Jurkat, Clone E6-1 (cell line): ENCODE results near the gene DNAH9. TPM values are rescaled to one million over a fixed set of nuclear protein-coding genes. Genes with fewer than 3 reads are reported as not detected.

Experiments
- DNase-seq: peaks from one replicate; pipeline ENCODE4 v3.0.0-alpha.2; 2011; ENCODE audit warnings: low read depth, low spot score
- H3K4me3 ChIP-seq: 2 replicates; pipeline ENCODE4 v1.5.1; 2011; ENCODE audit warnings: mild to moderate bottlenecking, low read length, control low read depth, moderate library complexity
- polyA plus RNA-seq: library from polyadenylated mRNA; unstranded; fragments of >200 nt; gene quantifications from one replicate; pipeline ENCODE4 v1.2.1, GENCODE V29; 2012; ENCODE audit warnings: missing spikeins; ENCODE audit not compliant: insufficient read length, insufficient read depth

Gene DNAH9, protein sequence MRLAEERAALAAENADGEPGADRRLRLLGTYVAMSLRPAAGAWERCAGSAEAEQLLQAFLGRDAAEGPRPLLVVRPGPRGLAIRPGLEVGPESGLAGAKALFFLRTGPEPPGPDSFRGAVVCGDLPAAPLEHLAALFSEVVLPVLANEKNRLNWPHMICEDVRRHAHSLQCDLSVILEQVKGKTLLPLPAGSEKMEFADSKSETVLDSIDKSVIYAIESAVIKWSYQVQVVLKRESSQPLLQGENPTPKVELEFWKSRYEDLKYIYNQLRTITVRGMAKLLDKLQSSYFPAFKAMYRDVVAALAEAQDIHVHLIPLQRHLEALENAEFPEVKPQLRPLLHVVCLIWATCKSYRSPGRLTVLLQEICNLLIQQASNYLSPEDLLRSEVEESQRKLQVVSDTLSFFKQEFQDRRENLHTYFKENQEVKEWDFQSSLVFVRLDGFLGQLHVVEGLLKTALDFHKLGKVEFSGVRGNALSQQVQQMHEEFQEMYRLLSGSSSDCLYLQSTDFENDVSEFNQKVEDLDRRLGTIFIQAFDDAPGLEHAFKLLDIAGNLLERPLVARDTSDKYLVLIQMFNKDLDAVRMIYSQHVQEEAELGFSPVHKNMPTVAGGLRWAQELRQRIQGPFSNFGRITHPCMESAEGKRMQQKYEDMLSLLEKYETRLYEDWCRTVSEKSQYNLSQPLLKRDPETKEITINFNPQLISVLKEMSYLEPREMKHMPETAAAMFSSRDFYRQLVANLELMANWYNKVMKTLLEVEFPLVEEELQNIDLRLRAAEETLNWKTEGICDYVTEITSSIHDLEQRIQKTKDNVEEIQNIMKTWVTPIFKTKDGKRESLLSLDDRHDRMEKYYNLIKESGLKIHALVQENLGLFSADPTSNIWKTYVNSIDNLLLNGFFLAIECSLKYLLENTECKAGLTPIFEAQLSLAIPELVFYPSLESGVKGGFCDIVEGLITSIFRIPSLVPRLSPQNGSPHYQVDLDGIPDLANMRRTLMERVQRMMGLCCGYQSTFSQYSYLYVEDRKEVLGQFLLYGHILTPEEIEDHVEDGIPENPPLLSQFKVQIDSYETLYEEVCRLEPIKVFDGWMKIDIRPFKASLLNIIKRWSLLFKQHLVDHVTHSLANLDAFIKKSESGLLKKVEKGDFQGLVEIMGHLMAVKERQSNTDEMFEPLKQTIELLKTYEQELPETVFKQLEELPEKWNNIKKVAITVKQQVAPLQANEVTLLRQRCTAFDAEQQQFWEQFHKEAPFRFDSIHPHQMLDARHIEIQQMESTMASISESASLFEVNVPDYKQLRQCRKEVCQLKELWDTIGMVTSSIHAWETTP (N-terminal part only)
- polyA plus RNA-seq: not detected

DNA sequence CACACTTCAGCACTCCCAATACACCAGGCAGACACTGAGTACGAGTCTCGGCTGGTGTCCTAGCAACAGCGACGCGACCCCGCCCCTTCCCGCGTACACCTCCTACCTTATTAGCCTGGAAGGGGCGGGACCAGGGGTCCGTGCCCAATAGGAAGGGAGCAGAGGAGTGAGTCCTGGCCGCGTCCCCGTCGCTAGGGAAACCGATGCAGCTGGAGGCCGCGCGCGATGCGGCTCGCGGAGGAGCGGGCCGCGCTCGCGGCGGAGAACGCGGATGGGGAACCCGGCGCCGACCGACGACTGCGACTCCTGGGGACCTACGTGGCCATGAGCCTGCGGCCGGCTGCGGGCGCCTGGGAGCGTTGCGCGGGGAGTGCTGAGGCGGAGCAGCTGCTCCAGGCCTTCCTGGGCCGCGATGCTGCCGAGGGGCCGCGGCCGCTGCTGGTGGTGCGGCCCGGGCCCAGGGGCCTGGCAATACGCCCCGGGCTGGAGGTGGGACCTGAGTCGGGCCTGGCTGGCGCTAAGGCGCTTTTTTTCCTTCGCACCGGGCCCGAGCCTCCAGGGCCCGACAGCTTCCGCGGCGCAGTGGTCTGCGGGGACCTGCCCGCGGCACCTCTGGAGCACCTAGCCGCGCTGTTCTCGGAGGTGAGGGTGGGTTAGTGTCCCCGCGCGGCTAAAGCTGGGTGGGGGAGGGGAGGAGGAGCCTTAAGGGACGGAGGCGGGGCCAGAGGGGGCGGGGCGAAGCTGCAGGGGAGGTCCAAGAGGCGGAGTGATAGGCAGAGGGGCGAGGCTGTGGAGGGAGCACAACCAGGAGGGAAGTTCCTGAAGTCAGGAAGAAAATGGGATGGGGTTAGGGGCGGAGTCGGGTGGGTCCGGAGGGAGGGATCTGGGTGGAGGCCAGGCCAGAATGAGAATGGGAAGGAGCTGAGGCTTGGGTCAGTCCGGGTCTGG lies at the start of gene DNAH9:
Gene DNAH9, plus strand, starts transcription at position 197 of the 948 bp plus-strand sequence. Its CDS starts 29 bp downstream, at position 226.
- no peak within 1 kb of the TSS for H3K4me3 ChIP-seq

DNA sequence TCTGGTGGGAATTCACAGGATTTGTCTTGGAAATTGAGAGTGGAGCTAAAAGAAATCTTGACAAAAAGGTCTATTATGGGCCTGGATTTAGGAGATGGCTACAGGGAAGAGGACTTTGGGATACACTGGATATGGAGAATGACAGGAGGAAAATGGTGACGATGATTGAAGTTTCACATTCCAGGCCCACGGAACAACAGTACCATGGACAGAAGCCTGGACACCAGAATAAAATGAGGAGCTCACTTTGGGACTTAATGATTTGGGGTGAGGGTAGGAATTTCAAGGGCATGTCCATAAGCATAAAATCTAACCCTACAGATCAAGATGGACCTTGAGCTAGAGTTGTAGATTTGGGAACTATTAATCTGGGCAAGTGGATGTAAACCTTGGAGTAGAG lies 47.8 kb upstream of the DNAH9 start:
- H3K4me3 ChIP-seq: no peak overlapping the region
- no peak for DNase-seq

More for the DNA sequence above, at the start of gene DNAH9:
- DNase-seq: no peak

DNA sequence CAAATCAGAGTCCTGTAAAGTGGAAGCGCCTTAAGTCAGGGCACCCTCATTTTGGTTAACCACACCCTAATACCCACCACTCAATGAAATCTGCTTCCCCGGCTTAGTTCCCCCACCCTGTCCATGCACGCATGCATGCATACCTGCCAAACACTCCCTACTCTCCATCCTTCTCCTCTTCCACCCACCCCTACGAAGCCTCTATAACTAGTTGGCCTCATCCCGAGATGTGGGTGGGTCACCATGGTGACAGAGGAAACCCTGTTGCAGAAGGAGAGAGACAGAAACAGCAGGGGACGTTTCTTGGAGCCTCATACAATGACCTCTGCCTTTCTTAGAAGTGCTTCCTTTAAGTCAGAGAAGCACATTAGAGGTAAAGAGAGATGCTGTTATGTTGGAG lies 46.8 kb upstream of the DNAH9 start:
- DNase-seq: no peak
- no peak overlapping the region for H3K4me3 ChIP-seq

DNA sequence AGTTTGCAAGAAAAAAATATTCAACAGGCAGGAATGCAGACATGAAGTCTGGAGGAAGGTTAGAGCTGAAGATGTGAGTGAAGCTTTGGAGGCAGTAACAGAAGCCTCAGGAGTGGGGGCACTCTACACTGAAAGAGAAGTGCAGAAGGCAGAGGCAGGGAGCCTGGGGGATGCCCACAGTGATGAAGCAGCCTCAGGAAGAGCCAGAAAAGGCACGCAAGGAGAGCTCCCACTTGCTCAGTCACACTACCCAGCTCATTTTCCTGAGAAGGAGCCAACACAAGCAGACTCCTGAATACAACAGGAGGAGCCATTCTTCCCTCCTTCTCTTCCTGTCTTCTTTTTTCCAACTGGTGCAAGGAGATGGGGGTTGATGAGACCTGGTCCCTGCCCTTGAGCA lies 45.1 kb upstream of the DNAH9 start:
- H3K4me3 ChIP-seq: no peak overlapping the region
- DNase-seq: no peak

DNA sequence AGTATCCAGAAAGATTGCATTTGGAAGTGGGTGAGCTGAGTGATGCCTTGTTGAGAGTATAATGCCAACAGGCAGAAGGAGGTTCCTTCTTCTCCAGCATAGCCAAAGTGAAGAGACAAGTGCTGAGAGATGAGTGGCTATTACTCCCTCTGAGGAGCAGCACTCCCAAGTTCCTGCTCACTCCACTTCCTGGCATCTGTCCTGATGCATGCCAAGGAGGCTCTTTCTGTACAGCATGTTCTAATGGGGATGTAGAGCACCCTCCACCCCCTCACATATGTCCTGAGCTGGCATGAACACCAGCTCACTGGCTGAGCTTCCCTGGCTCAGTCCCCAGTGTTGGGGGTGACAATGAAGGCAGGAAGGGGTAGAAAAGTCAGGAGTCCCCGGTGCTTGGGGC lies 44.2 kb upstream of the DNAH9 start:
- H3K4me3 ChIP-seq: no peak overlapping the region
- no peak for DNase-seq

DNA sequence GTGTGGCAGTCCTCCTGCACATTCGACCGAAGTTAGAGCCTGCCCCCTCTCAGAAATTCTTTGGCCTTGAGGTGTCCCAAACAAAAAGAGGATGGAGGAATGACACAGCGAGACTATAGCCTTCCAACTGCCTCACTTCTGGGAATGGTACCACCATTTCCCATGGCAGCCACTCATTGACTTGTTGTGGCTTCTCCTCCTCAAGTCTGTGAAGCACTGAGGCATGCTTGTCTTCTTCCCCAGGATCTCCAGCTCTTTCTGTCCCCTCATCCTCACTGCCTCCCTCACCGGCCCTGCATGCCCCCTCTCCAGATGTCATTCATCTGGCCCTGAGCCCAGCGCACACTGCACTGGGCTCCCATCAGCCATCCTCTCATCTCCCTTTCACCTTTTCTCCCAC lies 43.7 kb upstream of the DNAH9 start:
- no peak for DNase-seq
- no peak overlapping the region for H3K4me3 ChIP-seq

DNA sequence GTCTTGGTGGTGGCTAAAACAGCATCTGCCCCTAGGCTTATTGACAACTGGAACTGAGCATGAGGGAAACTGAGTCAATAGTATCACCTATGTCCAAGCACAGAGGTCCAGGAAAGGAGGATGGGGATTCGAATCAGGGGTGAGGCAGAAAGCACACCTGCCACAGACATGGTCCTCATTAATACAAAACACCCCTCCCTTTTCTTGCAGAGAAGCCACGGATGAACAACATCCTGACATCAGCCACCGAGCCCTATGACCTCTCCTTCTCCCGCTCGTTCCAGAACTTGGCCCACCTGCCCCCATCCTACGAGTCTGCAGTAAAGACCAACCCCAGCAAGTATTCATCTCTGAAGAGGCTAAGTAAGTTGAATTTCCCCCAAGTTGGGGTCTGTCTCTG lies 42.7 kb upstream of the DNAH9 start:
- no peak for DNase-seq
- no peak overlapping the region for H3K4me3 ChIP-seq

DNA sequence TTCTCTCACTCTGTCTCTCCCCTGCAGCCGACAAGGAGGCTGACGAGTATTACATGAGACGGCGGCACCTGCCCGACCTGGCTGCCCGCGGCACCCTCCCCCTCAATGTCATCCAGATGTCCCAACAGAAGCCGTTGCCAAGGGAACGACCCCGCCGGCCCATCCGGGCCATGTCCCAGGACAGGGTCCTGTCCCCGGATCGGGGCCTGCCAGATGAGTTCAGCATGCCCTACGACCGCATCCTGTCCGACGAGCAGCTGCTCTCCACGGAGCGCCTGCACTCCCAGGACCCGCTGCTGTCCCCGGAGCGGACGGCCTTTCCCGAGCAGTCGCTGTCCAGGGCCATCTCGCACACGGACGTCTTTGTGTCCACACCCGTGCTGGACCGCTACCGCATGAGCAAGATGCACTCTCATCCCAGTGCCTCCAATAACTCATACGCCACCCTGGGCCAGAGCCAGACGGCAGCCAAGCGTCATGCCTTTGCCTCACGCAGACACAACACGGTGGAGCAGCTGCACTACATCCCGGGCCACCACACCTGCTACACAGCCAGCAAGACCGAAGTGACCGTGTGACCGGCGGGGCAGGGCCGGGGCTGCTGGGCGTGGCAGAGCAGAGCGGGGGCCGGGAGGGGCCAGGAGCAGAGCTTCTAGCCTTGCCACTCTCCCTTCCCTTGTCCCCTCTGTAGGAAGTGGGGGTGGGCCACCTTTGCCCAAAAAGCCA lies 40.4 kb upstream of the DNAH9 start:
- no peak overlapping the region for H3K4me3 ChIP-seq
- no peak for DNase-seq

DNA sequence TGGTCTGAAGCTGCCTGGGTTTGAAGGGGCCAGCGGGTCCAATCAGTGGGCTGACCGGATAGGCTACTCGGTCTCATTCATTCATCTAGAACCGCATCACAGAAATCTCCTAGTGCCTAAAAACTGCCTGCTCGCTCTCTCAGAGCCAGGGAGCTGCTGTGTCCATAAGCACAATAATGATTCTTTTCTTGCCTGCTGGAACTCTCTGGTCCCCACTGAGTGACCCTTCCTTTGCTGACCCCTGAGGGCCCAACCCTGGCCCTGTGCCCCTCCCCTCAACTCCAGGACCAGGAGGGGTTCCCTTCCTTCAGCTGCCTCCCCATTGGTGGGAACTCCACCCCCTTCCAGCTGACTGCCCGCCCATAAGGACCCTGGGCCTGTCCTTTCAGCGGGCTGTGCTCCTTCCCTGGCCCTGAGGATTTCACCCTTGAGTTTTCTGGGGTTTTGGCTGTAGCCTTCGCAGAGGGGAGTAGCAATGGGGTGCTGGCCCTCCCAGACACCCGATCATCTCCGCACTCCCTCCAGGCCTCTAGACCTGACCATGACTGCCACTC lies 39.5 kb upstream of the DNAH9 start:
- DNase-seq: no peak
- no peak overlapping the region for H3K4me3 ChIP-seq

DNA sequence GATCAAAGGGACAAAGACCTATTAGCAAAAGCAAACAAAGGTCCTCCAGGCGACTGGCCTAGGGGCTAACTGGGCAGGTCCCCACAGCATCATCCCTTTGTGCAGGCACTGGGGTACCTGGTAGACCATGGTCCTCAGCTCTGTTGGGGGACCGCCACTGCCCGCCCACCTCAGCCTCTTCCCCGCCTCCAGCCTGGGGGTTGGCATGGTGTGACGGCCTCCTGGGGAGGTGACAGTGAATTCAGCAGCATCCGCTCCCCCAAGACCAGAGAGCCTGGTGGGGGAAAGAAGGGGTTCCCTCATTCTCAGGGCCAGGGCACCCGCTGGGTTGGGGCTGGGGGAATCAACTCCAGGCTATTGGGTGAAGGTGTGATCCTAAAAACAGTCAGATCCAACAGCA lies 38.7 kb upstream of the DNAH9 start:
- DNase-seq: no peak
- no peak overlapping the region for H3K4me3 ChIP-seq

DNA sequence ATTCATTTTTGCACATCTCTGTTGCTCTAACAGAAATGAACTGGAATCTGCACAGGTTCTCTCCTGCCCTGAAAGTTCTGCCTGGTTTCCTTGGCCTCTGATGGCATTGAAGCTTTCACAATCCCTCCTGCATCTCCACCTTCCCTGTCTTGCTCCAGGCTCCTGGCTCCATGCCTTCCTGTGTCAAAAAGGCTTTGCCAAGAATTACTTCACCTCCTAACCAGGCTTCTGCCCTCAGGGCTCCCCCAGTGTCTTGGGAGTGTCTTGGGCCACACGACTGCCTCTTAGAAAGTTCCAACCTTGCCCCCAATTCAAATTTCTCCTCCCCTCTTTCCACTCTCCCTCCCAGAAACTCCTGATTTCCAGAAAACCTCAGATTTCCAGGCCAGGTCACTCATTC lies 37.0 kb upstream of the DNAH9 start:
- DNase-seq: no peak
- H3K4me3 ChIP-seq: no peak overlapping the region

DNA sequence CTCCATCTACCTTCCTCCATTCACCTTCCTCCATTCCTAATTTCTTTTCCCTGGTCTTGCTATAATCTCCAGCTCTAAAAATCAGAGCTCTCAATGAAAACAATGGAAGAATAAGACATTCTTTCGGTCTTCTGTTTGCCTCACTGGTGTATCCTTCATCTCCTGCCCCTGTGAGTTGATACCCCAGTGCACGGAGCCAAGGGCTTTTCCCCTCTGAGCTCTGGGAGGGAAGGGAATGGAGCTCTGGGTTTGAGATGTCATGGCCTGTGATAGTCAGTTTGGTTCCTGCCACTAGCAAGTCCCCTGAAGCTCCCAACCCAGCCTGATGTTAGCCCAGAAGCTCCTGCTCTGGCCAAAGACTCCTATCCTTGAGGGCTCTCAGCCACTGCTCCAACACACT lies 36.6 kb upstream of the DNAH9 start:
- DNase-seq: no peak
- H3K4me3 ChIP-seq: no peak overlapping the region

DNA sequence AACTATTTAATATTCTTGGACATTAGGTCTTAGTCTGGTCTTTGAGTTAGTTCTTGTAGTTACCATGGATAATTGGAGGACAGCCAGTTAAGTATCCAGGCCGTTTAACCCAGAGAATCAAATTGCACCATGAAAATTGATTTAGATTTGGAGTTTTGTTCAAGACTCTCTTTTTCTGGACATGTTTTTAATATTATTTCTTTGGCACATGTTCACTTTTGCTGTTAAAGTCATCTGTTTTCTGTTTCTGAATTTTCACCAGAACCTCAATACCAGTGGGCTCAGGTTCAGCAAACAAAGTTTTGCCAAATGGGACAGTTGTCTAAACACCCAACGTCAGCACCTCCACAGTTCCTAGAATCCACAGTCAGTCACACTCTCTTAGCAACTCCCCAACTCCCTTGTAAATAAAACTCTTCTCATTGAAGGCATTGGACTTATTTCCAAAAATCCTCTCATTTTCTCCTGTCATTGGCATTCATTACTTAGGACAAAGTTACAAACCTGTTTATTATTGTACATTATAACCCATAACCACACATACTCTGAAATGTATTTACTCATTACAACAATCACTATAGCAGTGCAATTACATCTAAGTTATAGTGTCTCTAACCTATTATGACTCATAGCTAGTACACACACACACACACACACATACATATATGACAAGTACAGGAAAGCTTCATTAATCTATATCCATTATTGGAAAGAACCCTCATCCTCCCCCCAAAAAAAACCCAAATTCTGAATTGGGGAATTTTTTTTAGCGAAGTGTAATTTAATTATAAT lies 33.5 kb upstream of the DNAH9 start:
- no peak for DNase-seq
- no peak overlapping the region for H3K4me3 ChIP-seq

DNA sequence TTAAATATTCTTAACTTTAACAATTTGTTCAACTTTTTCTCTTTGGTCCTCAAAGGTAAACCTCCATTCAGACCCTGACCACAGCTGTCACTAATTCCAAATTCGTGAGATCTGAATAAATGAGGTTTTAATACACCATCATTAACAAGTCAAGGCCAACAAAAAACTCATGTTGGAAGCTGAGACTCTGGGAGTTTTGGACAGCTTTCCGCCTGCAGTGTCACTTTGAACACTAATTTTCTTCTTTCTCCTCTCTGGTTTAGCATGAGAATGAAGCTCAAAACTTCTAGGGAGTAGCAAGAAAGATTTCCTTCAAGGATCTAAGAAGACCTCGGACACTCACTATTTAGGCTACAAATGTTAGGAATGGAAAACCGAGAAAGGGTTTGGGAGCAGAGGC lies 32.7 kb upstream of the DNAH9 start:
- DNase-seq: no peak
- H3K4me3 ChIP-seq: no peak overlapping the region

DNA sequence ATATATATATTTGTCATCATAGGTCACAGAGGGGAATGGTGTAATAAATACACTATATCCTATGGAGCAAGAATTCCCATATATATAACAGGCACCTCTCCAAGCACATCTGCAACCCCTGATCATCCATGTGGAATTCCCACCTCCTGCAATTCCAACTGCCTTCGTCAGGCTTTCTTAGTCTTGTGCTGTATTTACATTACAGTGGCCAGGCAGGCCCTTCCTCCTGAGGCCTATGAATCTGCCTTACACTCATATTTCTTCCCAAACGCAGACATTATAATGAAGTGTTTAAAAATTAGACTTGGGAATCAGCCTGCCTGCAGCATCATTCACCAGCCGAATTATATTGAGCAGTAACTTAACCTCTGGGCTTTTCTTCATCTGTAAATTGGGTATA lies 19.3 kb upstream of the DNAH9 start:
- no peak for DNase-seq
- H3K4me3 ChIP-seq: no peak overlapping the region

DNA sequence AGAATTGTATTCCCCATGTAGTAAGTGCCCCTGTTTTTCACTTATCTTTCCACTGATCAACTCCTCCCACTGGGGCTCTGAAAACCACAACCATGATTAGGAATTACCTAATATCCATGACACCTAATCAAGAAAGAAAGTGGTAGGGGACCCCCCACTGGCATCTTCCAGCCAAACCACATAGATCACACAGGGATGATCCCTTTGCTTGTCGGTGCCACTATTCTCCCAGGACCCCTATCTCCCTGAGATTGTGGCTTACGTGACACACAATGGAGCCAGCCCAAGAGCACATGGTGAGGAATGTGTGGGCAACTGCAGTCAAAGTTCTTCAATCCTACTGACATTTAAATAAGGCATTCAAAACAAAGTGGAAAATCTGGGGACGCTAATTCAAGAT lies 17.6 kb upstream of the DNAH9 start:
- H3K4me3 ChIP-seq: no peak overlapping the region
- DNase-seq: no peak

DNA sequence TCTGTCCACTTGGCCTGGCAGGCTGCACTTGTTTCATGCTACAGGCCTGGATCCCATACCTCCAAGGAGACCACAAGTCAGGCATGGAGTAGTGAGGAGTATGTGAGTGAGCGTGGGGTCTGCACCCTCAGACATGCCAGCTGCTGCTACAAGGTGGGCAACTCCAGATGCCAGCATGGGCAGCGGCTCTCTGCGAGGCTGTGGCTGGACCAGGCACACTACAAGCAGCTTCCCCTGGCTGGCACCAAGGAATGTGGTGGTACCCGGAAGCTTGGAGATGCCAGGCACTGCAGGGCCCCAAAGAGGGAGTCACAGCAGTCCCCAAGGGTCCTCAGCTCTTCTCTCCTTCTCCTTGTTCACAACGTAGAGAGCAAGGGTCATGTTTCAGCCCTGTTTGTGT lies 16.1 kb upstream of the DNAH9 start:
- H3K4me3 ChIP-seq: no peak overlapping the region
- DNase-seq: no peak
